ENCODE measurements around the gene RAB11A.

RAB11A gene

GRCh38 chr15:65917936-65918335 lies 48.6 kb downstream of the RAB11A start:
- no peak for DNase-seq (ENCODE audit: low spot score)

GRCh38 chr15:65918357-65918920 lies 49.1 kb downstream of the RAB11A start:
- no peak for DNase-seq (ENCODE audit: low spot score)

GRCh38 chr15:65918945-65919344 lies 49.7 kb downstream of the RAB11A start:
- no peak for DNase-seq (ENCODE audit: low spot score)

- DNase-seq (ENCODE audit: low spot score) = no peak
These were observed 50.1 kb downstream of the RAB11A start for GRCh38 chr15:65919353-65919752.

DNA sequence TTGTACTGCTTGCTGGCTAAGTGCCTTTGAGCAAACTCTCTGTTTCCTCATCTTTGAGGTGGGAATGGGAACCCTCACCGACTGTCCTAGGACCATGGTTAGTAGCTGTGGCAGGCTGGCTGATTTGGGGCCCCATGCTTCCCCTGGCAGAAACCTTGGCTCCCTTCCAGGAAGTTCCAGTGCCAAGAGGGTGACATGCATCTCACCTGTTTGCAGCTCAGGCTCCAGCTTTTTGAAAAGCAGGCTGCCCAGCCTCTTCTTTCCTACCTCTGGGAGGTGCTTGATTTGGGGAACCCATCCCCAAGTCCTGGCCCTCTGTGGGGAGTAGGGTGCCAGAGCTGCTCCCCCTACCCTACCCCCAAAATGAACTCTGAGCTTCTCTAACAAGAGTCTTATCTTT lies 50.8 kb downstream of the RAB11A start:
- DNase-seq (ENCODE audit: low spot score) = no peak

GRCh38 chr15:65920825-65921309 lies 51.6 kb downstream of the RAB11A start:
- no peak for DNase-seq (ENCODE audit: low spot score)

DNA sequence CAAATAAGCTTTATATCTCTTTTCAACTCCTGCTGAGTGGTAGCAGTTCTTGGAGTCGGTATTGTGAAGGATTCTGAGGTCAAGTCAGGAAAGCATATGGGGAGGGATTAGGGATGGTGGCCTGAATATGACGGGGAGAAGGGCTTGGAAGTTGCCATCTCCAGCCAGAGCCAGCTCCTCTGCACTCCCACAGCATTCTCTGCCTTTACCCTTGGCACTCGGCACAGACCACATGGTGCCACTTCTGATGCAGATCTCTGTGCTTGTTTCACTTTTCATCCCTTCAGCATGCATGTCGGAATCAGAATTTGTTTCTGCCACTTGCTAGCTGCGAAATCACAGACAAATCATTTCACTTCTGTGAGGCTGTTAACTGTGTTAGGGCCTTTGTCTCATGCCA lies 52.5 kb downstream of the RAB11A start:
- DNase-seq (ENCODE audit: low spot score) = peak; percentile 69

GRCh38 chr15:65922621-65923020 lies 53.3 kb downstream of the RAB11A start:
- no peak for DNase-seq (ENCODE audit: low spot score)

GRCh38 chr15:65923264-65923663 lies 54.0 kb downstream of the RAB11A start:
- no peak for DNase-seq (ENCODE audit: low spot score)

DNA sequence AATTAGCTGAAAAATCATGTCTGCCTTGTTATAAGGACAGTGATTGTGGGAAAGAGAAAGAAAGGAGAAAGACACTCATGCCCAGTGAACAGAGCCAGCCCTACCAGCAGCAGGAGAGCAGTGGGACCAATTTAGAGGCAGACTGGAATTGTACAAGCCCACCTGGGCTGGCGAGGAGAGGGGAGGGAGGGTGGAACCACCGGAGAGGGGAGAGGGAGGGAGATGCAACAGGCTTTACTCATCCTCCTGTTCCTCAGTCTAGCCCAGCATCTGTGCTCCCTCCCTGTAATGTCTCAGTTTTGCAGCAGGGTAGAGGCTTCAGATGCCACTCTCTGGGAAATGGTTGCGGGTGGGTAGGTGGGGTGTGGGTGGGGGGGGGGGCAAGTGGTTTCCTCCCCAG lies 54.7 kb downstream of the RAB11A start:
- no peak for DNase-seq (ENCODE audit: low spot score)

DNA sequence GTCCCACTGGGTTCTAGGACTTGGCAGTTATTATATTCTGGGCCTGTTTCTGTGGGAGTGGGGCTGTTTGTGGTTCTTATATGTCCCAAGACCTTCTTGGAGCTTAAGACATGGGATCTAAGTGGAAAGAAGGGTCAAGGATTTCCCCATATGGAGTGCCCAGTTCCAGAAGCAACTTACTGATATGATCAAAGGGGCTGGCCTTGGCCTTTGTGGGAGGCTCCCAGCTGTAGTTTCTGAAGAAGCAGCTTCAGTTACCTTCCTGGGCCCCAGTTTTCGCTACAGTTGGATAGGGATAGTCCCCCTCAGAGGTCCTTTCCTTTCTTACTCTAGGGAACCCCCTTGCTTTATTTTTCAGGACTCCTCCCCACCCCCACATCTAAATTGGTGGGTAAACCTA lies 56.0 kb downstream of the RAB11A start:
- DNase-seq (ENCODE audit: low spot score) = no peak

- no peak for DNase-seq (ENCODE audit: low spot score)
These were observed 57.2 kb downstream of the RAB11A start for GRCh38 chr15:65926459-65926858.

- no peak for DNase-seq (ENCODE audit: low spot score)
These were observed 57.6 kb downstream of the RAB11A start for GRCh38 chr15:65926899-65927298.

DNA sequence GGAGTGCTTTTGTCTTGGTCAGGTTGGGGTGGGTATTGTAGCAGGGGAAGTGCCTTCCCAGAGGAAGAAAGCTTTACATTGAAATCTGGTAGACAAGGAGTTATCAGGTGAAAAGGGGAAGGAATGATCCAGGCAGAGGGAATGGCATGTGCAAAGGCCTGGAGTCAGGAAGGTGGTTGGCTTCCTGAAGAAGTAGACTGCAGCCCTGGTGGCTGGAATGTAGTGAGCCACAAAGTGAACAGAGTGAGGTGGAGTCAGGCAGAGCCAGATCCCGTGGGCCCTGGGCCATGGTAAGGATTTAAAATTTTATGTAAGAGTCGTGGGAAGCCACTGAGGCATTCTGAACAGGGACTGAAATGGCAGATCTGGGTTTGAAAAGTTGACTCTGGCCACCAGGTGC lies 58.3 kb downstream of the RAB11A start:
- DNase-seq (ENCODE audit: low spot score) = no peak

DNA sequence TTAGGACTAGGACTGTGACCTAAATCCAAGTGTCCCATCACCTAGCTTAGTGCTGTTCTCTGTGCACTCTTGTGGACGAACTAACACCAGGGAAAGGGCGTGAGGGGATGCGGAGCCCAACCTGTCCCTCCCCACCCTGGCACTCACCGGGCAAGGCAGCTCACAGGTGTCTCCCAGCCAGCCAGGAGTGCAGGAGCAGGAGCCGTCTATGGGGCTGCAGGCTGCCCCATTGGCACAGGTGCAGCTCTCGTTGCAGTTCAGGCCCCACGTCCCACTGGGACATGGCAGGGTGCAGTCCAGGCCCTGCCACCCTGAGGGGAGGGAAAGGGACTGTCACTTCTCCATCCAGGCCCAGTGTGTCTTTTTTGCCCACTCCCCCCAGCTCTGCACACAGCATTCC lies 60.3 kb downstream of the RAB11A start:
- no peak for DNase-seq (ENCODE audit: low spot score)

DNA sequence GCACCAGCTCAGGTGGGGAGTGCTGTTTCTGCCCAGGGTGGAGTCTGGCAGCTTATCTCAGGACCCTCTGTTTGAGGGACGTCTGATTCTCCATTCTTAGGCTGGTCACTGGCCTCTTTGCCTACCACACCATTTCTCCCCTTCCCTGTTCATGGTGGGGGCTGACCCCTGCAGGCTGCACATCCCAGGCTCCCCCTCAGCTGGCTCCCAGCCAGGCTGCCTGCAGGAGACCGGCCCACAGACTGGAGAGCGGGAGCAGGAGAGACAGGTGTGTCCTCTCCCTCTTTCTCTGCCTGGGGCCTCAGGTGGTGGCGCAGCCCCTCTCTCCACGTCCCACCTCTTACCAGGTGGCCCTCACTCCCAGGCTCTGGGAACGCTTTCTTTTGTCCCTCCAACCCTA lies 60.8 kb downstream of the RAB11A start:
- DNase-seq (ENCODE audit: low spot score) = no peak

GRCh38 chr15:65931221-65931620 lies 61.9 kb downstream of the RAB11A start:
- no peak for DNase-seq (ENCODE audit: low spot score)

- DNase-seq (ENCODE audit: low spot score) = no peak
These were observed 66.1 kb downstream of the RAB11A start for GRCh38 chr15:65935391-65935790.

DNA sequence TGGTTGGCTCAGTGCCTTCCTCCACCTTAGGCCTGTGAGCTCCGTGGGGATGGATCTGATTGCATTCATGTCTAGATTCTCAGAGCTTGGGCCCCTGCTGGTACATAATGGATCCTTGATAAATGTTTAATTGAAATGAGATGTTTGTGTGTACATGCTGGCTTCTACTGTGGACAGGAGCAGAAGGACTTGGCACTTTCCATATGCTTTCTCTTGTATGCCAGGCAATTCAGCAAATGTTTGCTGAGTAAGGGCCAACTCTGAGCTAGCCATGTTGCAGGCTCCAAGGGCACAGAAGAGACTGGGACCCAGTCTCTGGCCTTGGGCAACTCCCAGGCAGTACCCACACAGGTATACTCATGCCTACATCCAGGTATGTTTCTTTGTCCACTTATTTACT lies 67.0 kb downstream of the RAB11A start:
- DNase-seq (ENCODE audit: low spot score) = no peak

DNA sequence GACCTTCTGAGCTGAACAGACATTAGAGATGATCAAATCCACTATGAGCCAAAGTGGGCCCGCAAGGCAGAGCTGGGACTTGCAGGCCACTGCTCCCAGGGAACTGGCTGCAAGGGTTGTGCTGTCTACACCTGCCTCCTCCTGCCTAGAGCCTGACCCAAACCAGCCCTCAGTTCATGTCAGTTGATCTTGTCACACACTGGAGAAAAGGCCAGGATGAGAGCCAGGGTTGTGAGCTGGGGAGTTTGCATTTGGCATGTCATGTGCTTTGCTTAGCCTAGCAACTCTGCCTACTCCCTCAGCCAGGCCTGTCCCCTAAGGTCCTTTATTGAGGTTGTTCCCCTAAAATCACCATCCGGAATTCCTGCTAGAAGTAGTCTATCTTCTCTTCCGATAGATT lies 67.8 kb downstream of the RAB11A start:
- DNase-seq (ENCODE audit: low spot score) = no peak

GRCh38 chr15:65937476-65937875 lies 68.2 kb downstream of the RAB11A start:
- peak; percentile 56 for DNase-seq (ENCODE audit: low spot score)

GRCh38 chr15:65938604-65939003 lies 69.3 kb downstream of the RAB11A start:
- no peak for DNase-seq (ENCODE audit: low spot score)

DNA sequence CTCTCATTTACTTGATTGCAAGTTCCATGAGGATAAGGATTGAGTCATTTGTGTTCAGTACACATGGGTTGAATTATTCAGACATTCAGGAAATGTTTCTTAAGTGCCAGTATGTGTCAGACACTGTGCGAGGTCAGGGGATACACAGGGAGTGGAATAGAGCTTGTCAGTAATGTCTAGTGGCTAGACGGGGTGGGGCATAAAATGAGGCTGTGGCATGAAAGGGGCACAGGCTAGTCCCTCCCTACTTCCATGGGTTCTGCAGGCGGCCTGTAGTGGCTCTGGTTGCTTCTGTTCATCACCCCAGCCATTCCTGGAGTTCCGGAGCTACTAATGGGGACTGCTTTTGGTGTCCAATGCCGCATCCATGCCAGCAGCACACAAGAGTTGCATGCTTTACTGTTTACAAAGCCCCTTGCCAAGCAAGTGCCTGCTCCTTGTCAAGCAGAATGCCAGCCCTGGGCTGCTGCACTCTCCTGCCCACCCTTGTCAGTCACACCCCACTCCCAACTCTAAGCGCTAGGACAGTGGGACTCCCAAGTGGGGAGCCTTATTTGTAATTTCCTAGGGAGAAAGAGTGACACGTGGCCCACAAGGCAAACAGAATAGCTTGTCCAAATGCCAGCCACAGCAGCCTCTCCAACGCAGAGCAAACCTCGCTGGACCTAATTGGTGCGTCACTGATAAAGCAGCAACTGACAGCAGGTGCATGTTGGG lies 70.8 kb downstream of the RAB11A start:
- DNase-seq (ENCODE audit: low spot score) = no peak

- no peak for DNase-seq (ENCODE audit: low spot score)
These were observed 71.3 kb downstream of the RAB11A start for GRCh38 chr15:65940618-65940909.
